Measurements from ENCODE around the gene FAM3D. TPM values are rescaled to one million over a fixed set of nuclear protein-coding genes. Genes with fewer than 3 reads are reported as not detected.
"Not testable (repeated sequence)": the region's sequence is repeated elsewhere in the genome, so short reads cannot be mapped to it uniquely, and the experiment has no call there.

Gene FAM3D, protein sequence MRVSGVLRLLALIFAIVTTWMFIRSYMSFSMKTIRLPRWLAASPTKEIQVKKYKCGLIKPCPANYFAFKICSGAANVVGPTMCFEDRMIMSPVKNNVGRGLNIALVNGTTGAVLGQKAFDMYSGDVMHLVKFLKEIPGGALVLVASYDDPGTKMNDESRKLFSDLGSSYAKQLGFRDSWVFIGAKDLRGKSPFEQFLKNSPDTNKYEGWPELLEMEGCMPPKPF
- not detected for total RNA-seq

DNA sequence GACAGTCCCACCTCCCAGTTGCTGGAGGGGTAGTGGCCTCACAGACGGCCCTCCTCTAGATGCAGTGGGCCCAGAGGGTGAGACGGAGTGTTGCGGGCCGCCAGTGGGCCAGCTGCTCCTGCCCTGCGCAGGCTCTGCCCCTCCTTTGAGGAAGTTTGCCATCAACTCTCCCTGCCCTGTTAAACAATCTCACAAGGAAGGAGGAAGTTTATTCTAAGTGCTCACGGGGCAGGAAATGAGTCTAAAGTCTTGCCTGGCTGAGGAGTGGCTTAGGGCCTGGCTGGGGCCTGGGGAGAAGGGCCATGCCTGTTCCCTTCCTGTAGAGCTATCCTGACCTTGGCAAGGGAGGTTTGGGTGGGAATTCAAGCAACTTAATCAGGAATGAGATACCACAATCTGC, at the start of gene FAM3D:
Gene FAM3D, minus strand, starts transcription at position 92 of the 400 bp plus-strand sequence. CDS start 11,211 bp downstream, outside the sequence.
- H3K4me1 Mint-ChIP-seq = no peaks in the 10 kb centered on the region
- H3K27me3 Mint-ChIP-seq = no peaks in the 10 kb centered on the region
- H3K36me3 Mint-ChIP-seq = no peaks in the 10 kb centered on the region
- no peaks in the 10 kb centered on the region for H3K9me3 Mint-ChIP-seq
- no peak within 1 kb of the TSS for H3K4me3 Mint-ChIP-seq
- DNase-seq = no peak
- no peak within 1 kb of the TSS for H3K27ac Mint-ChIP-seq

DNA sequence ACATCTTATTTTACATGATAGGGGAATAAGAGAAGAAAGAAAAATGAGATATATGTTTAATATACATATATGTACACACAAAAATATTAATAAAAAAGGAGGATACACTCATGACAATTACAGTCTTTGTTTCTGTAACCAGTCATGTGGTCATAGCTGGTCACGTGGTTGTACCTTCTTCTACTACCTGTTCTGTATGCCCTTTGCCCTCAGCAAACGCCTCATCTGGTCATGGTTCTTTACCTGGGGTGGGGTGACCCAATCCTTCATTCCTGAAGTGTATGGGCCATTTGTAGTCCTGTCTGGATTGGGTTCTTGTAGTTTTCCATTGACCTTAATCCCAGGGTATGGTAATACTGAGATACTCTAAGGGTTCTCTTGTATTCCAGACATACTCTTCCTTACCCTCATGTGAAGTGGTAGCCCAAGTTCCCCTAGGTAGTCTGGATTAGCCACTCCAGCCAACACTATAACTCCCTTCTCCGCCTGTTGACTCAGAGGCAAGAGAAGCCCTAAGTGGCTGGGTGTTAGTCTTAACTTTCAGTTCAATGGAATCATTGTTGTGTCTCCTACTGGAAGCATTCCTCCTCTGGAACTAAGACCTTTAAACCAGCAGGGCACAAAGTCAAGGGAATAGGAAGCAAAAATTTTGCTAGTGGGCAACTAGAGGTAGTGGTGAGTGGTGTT, 47.3 kb upstream of the FAM3D start:
- Mint-ChIP-seq H3K4me1 (no peaks in the 10 kb centered on the region), H3K36me3 (no peaks in the 10 kb centered on the region), H3K4me3 (no peak overlapping the region), H3K27me3 (no peaks in the 10 kb centered on the region), H3K9me3 (no peaks in the 10 kb centered on the region), H3K27ac (no peak overlapping the region)
- no peak for DNase-seq

DNA sequence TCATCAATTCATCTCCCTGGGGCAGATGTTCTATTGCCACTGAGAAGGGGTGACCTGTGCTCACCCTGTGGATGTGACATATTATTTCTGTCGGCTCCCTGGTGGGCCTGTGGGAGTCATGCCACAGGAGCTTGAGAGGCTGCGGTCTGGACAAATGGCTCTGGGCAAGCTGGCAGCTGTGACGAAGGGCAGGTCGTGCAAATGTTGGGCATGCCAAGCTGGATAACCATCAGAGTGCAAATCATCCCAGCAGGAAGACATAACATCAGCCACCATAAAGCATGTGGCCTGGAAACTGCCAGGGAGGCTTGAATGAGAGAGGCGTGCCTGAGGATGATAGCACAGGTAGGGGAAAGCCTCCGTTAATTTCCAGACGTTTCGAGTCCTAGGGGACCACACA, 45.3 kb upstream of the FAM3D start:
- no peak for DNase-seq
- Mint-ChIP-seq H3K27ac (no peak overlapping the region), H3K36me3 (no peaks in the 10 kb centered on the region), H3K4me1 (no peaks in the 10 kb centered on the region), H3K27me3 (no peaks in the 10 kb centered on the region), H3K4me3 (no peak overlapping the region), H3K9me3 (no peaks in the 10 kb centered on the region)

DNA sequence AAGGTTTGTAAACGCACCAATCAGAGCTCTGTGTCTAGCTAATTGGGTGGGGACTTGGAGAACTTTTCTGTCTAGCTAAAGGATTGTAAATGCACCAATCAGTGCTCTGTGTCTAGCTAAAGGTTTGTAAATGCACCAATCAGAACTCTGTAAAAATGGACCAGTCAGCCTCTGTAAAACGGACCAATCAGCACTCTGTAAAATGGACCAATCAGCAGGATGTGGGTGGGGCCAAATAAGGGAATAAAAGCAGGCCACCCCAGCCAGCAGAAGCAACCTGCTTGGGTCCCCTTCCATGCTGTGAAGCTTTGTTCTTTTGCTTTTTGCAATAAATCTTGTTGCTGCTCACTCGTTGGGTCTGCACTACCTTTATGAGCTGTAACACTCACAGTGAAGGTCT, 42.4 kb upstream of the FAM3D start:
- H3K36me3 Mint-ChIP-seq, DNase-seq, H3K27me3 Mint-ChIP-seq, H3K4me3 Mint-ChIP-seq, H3K9me3 Mint-ChIP-seq, H3K27ac Mint-ChIP-seq, H3K4me1 Mint-ChIP-seq: not testable (repeated sequence)

DNA sequence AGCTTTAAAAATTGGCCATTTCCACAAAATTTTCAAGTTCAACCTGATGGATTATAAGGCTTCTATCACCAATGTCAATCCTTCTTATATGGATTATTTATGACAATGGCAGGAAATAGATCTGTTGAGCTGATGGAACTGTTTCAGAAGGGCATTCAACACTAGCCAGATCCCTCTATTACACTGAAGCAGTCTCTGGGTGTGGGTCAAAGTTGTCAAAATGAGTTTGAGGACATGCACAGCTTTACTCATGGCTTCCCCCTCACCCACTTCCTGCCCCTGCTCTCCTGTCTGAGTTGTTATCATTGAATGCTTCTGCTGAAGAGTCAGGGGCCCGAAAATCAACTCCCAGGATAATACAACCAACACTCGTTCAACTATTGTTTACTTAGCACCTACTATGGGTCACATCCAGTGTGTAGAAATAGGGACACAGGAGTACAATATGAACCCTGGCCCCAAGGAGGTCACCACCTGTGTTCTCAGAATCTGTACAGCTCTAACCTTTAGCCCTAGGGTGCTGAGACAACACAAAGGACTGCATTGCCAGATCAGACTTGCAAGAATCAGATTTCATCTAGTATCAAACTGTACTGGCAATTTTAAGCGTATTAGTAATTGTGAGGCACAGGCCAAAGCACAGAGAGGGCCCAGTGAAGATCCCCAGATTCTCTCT, 41.7 kb upstream of the FAM3D start:
- no peak for DNase-seq
- Mint-ChIP-seq H3K4me1 (no peaks in the 10 kb centered on the region), H3K27ac (no peak overlapping the region), H3K9me3 (no peaks in the 10 kb centered on the region), H3K36me3 (no peaks in the 10 kb centered on the region), H3K27me3 (no peaks in the 10 kb centered on the region), H3K4me3 (no peak overlapping the region)

DNA sequence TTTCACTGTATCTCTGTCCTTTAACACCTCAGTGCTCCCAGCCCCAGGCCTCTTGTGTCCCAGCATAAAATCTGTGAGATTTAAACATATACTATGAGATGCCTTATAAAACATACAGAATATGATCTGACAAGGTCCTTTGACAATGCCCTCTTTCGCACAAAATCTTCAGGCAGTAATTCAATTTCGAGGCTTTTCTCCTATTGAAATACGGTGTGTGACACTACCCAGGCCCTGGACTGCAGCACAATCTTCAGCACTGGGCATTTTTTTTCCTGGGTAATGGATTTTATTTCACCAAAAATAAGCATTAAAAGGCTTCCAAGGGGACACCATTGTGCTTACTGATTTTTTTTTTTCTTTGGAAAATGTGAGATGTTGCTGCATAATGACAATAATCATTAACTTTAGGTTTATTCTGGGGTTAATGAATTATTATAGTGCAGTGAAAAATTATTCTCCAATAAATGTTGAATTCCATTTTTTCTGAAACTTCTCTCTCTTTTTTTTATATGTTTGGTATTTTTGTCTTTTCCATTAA, 40.9 kb upstream of the FAM3D start:
- peaks cover under 1% of the 10 kb centered on the region for H3K27me3 Mint-ChIP-seq
- H3K4me3 Mint-ChIP-seq = no peak overlapping the region
- H3K36me3 Mint-ChIP-seq = no peaks in the 10 kb centered on the region
- no peaks in the 10 kb centered on the region for H3K4me1 Mint-ChIP-seq
- no peaks in the 10 kb centered on the region for H3K9me3 Mint-ChIP-seq
- no peak overlapping the region for H3K27ac Mint-ChIP-seq
- DNase-seq = no peak

DNA sequence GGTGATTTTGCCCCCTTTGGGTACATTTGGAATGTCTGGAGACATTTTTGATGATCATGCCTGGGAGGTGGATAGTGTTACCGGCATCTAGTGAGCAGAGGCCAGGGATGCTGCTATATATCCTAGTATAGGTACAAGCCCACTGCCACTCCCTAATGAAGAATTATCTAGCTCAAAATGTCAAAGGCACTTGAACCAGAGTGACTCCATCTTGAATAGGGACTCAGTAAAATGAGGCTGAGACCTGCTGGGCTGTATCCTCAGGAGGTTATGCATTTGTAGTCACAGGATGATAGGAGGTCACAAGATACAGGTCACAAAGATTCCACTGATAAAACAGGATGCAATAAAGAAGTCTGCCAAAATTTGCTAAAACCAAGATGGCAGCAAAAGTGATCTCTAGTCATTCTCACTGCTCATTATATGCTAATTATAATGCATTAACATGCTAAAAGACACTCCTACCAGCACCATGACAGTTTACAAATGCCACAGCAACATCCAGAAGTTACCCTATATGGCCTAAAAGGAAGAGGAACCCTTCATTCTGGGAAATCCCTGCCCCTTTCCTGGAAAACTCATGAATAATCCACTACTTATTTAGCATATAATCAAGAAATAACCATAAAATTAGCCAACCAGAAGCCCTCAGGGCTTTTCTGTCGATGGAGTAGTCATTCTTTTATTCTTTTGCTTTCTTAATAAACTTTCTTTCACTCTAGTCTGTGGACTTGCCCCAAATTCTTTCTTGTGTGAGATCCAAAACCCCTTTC, 40.0 kb upstream of the FAM3D start:
- H3K36me3 Mint-ChIP-seq = no peaks in the 10 kb centered on the region
- no peaks in the 10 kb centered on the region for H3K4me1 Mint-ChIP-seq
- H3K27me3 Mint-ChIP-seq = peaks cover 4% of the 10 kb centered on the region
- no peak overlapping the region for H3K27ac Mint-ChIP-seq
- no peaks in the 10 kb centered on the region for H3K9me3 Mint-ChIP-seq
- no peak overlapping the region for H3K4me3 Mint-ChIP-seq
- DNase-seq = no peak

DNA sequence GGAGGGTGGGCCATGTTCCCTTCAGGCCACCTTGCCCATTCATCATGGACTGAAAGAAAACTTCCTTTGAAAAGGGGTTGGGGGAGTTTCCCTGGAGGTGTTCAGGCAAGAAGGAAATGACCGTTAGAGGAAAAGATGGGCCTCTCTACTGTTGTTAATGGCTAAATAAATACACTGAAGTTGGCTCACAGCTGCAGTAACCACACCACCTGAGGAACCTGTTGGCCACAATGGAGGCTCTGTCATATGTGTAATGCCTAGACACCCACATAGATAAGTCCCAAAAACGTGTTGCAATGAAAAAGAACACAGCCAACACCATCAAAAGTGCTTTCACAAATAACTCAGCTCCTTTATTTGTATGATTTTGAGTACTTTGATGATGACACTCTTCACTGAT, 38.2 kb upstream of the FAM3D start:
- H3K36me3 Mint-ChIP-seq = no peaks in the 10 kb centered on the region
- no peak overlapping the region for H3K27ac Mint-ChIP-seq
- H3K4me1 Mint-ChIP-seq = no peaks in the 10 kb centered on the region
- H3K27me3 Mint-ChIP-seq = peaks cover 4% of the 10 kb centered on the region
- no peak overlapping the region for H3K4me3 Mint-ChIP-seq
- H3K9me3 Mint-ChIP-seq = no peaks in the 10 kb centered on the region
- DNase-seq = no peak

DNA sequence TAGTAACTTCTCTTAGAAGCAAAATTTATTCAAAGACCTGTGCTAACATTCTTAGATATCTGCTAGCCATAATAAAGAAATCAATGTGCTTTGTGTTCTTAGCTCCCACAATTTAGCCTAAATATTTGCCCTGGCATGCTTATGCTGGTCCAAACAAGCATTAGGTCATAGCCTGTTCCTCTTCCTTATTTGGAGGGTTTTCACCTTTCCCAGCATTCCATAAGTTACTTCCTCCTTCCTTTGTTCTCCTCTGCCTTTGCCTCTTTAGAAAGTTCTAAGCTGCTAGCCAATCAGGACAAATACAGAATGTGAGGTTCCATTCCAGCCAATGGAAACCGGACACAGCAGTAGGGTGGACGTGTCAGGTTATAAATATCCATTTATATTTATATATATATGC, 37.7 kb upstream of the FAM3D start:
- not testable (repeated sequence) for H3K4me1 Mint-ChIP-seq

DNA sequence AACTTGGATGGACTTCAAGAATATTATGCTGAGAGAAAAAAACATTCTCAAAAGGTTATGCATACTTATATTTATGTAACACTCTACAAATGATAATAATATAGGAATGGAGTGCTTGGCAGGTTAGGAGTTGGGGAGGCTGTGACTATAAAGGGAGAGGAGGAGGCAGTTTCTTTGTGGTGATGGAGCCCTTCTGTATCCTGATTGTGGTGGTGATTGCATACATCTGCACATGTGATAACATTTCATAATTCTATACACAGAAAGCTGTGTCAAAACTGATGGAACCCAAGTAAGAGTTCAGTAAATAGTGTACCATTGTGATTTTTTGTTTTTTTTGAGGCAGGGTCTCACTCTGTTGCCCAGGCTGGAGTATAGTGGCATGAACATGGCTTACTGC, 31.7 kb upstream of the FAM3D start:
- Mint-ChIP-seq H3K4me3 (no peak overlapping the region), H3K36me3 (no peaks in the 10 kb centered on the region), H3K27ac (no peak overlapping the region), H3K27me3 (peaks cover 4% of the 10 kb centered on the region), H3K4me1 (peaks cover 2% of the 10 kb centered on the region), H3K9me3 (no peaks in the 10 kb centered on the region)
- DNase-seq = no peak

More for the DNA sequence above, 37.7 kb upstream of the FAM3D start:
- H3K36me3 Mint-ChIP-seq, DNase-seq, H3K27me3 Mint-ChIP-seq, H3K27ac Mint-ChIP-seq, H3K9me3 Mint-ChIP-seq, H3K4me3 Mint-ChIP-seq: not testable (repeated sequence)

DNA sequence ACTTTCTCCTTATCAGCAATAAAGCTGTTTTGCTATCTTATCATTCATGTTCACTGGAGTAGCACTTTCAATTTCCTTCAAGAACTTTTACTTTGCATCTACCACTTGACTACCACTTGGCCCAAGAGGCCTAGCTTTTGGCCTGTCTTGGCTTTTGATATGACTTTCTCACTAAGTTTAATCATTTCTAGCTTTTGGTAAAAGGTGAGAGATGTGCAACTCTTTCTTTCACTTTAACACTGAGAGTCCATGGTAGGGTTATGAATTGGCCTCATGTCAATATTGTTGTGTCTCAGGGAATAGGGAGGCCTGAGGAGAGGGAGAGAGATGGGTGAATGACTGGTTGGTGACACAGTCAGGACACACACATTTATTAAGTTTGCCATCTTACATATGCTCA, 31.0 kb upstream of the FAM3D start:
- peaks cover 4% of the 10 kb centered on the region for H3K27me3 Mint-ChIP-seq
- no peaks in the 10 kb centered on the region for H3K9me3 Mint-ChIP-seq
- H3K36me3 Mint-ChIP-seq = no peaks in the 10 kb centered on the region
- H3K27ac Mint-ChIP-seq = no peak overlapping the region
- DNase-seq = no peak
- H3K4me3 Mint-ChIP-seq = no peak overlapping the region
- H3K4me1 Mint-ChIP-seq = peaks cover 2% of the 10 kb centered on the region

DNA sequence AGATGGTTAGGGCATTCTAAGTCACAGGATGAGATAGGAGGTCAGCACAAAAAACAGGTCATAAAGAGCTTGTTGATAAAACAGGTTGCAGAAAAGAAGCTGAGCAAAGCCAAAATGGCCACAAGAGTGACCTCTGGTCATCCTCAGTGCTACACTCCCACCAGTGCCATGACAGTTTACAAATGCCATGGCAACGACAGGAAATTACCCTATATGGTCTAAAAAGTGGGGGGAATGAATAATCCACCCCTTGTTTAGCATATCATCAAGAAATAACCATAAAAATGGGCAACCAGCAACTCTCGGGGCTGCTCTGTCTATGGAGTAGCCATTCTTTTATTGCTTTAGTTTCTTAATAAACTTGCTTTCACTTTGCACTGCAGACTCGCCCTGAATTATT, 30.2 kb upstream of the FAM3D start:
- H3K4me3 Mint-ChIP-seq, H3K27ac Mint-ChIP-seq, H3K9me3 Mint-ChIP-seq, H3K27me3 Mint-ChIP-seq, H3K36me3 Mint-ChIP-seq, H3K4me1 Mint-ChIP-seq, DNase-seq: not testable (repeated sequence)

DNA sequence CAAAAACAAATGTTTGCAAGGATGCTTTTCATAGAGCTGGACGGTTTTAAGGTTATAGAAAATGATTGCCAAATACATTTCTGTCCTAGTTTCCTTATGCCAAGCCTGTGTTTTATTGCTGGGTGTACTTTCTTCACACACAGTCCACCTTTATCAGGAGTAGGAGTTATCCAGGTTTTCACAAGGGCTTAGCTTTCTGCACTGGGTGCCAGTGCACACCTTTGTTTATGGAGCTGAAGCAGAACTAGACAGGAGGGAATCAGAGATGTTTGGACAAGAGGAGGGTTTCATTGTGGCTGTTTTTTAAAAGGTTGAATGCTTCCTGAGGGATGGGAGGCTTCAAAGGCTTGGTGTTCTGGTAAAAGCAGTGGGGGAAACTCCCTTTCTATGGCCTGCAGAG, 29.5 kb upstream of the FAM3D start:
- Mint-ChIP-seq H3K9me3 (peaks cover 3% of the 10 kb centered on the region), H3K4me1 (peaks cover 2% of the 10 kb centered on the region), H3K36me3 (peaks cover 2% of the 10 kb centered on the region), H3K27me3 (no peaks in the 10 kb centered on the region), H3K27ac (no peak overlapping the region), H3K4me3 (no peak overlapping the region)
- no peak for DNase-seq

DNA sequence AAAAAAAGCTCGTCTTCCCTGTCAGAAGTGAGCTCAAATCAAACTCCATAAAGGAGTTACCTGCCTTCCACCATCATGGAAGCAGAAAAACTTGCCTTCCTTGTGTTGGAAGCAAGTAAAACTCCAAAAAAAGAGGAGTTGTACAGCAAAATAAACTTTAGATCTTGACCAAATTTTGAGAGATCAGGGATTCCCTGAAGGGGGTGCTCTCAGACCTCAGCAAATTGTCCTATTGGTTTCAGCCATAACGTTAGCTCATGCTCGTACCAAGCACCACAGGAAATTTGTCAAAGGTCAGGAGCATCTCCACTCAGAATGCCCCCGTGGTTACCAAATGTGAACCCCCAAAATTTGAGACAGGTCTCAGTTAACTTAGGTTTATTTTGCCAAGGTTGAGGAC, 28.7 kb upstream of the FAM3D start:
- not testable (repeated sequence) for H3K27ac Mint-ChIP-seq, H3K4me3 Mint-ChIP-seq, H3K4me1 Mint-ChIP-seq

More for the DNA sequence above, 28.7 kb upstream of the FAM3D start:
- not testable (repeated sequence) for H3K27me3 Mint-ChIP-seq, H3K9me3 Mint-ChIP-seq, DNase-seq, H3K36me3 Mint-ChIP-seq

All from activated naive CD8-positive, alpha-beta T cell treated with anti-CD3 and anti-CD28 coated beads for 36 hours (primary cell).